ENCODE results near the gene CRIP3.
"Not testable (repeated sequence)": the region's sequence is repeated elsewhere in the genome, so short reads cannot be mapped to it uniquely, and the experiment has no call there.

Gene CRIP3

GRCh38 chr6:43304882-43305281 lies 3.7 kb downstream of the CRIP3 start:
- DNase-seq: no peak

- DNase-seq: no peak
Measured at GRCh38 chr6:43304361-43304760, 4.3 kb downstream of the CRIP3 start.

- no peak for DNase-seq
Measured at GRCh38 chr6:43303751-43304331, 4.8 kb downstream of the CRIP3 start.

- DNase-seq: not testable (repeated sequence)
Measured at GRCh38 chr6:43303006-43303405, 5.6 kb downstream of the CRIP3 start.

- no peak for DNase-seq
Measured at GRCh38 chr6:43302126-43302525, 6.5 kb downstream of the CRIP3 start.

GRCh38 chr6:43301081-43301870 lies 7.3 kb downstream of the CRIP3 start:
- no peak for DNase-seq

- no peak for DNase-seq
Measured at GRCh38 chr6:43299338-43300293, 9.0 kb downstream of the CRIP3 start.

GRCh38 chr6:43298565-43299337 lies 9.9 kb downstream of the CRIP3 start:
- no peak for DNase-seq

- DNase-seq: no peak
Measured at GRCh38 chr6:43297644-43298564, 10.7 kb downstream of the CRIP3 start, which contains the start of gene SLC22A7. Gene SLC22A7 (plus strand): TSS chr6:43298260. CDS start chr6:43298359, 99 bp downstream.

- no peak for DNase-seq
Measured at GRCh38 chr6:43296780-43297497, 11.7 kb downstream of the CRIP3 start.

- no peak for DNase-seq
Measured at GRCh38 chr6:43295456-43295855, 13.2 kb downstream of the CRIP3 start.

- DNase-seq: no peak
Measured at GRCh38 chr6:43294536-43294935, 14.1 kb downstream of the CRIP3 start.

- no peak for DNase-seq
Measured at GRCh38 chr6:43293698-43294097, 14.9 kb downstream of the CRIP3 start.

GRCh38 chr6:43292763-43293318 lies 15.8 kb downstream of the CRIP3 start:
- no peak for DNase-seq

- DNase-seq: no peak
Measured at GRCh38 chr6:43292341-43292740, 16.3 kb downstream of the CRIP3 start.

GRCh38 chr6:43291708-43292107 lies 16.9 kb downstream of the CRIP3 start:
- no peak for DNase-seq

- no peak for DNase-seq
Measured at GRCh38 chr6:43290905-43291355, 17.7 kb downstream of the CRIP3 start.

GRCh38 chr6:43290339-43290904 lies 18.2 kb downstream of the CRIP3 start:
- DNase-seq: no peak

- DNase-seq: no peak
Measured at GRCh38 chr6:43287717-43288679, 20.6 kb downstream of the CRIP3 start.

Data from NCI-H2081 treated with DMSO at 0.1 percent for 48 hours (cell line).